Tongue (tissue), 2 donors: ENCODE results near the gene RTEL1. TPM values are rescaled to one million over a fixed set of nuclear protein-coding genes. Genes with fewer than 3 reads are reported as not detected.
"Not testable (repeated sequence)": the region's sequence is repeated elsewhere in the genome, so short reads cannot be mapped to it uniquely, and the experiment has no call there.

ENCODE experiments used
- DNase-seq: peaks from one replicate; pipeline ENCODE4 v3.0.0-alpha.2; 2015
- total RNA-seq: library from RNA; depleted of rRNA; stranded (reverse); fragments of >200 nt; gene quantifications from one replicate; pipeline ENCODE4 v1.2.3, GENCODE V29; 2014

The RTEL1 gene
- total RNA-seq, 1 donor from 2014 or later = 9.2 TPM

GRCh38 chr20:63714858-63715257, 56.7 kb downstream of the RTEL1 start:
- DNase-seq = no peak

GRCh38 chr20:63718996-63719395, 60.9 kb downstream of the RTEL1 start:
- DNase-seq = no peak

- DNase-seq = not testable (repeated sequence)
These were observed 65.0 kb downstream of the RTEL1 start for GRCh38 chr20:63722967-63723622.

- DNase-seq = not testable (repeated sequence)
These were observed 72.1 kb downstream of the RTEL1 start for GRCh38 chr20:63730189-63730733.

GRCh38 chr20:63731410-63731809, 73.3 kb downstream of the RTEL1 start:
- DNase-seq = no peak

- no peak for DNase-seq
These were observed 74.3 kb downstream of the RTEL1 start for GRCh38 chr20:63732118-63733095.

GRCh38 chr20:63733117-63733516, 75.0 kb downstream of the RTEL1 start:
- DNase-seq = no peak

- no peak for DNase-seq
These were observed 75.5 kb downstream of the RTEL1 start for GRCh38 chr20:63733579-63734081.

GRCh38 chr20:63734111-63734945, 76.2 kb downstream of the RTEL1 start:
- no peak for DNase-seq

GRCh38 chr20:63734946-63735858, 77.1 kb downstream of the RTEL1 start:
- DNase-seq = peak; percentile 54

- no peak for DNase-seq
These were observed 78.0 kb downstream of the RTEL1 start, which contains the start of gene LIME1 for GRCh38 chr20:63735859-63736718. LIME1 (plus strand) TSS chr20:63736664; CDS start chr20:63737550, 886 bp downstream.

- no peak for DNase-seq
These were observed 79.0 kb downstream of the RTEL1 start for GRCh38 chr20:63736893-63737694.

- no peak for DNase-seq
These were observed 79.5 kb downstream of the RTEL1 start for GRCh38 chr20:63737695-63737944.

GRCh38 chr20:63737945-63738686, 80.0 kb downstream of the RTEL1 start:
- DNase-seq = no peak

- peak; percentile 80 for DNase-seq
These were observed 80.6 kb downstream of the RTEL1 start for GRCh38 chr20:63738687-63739129.

GRCh38 chr20:63739130-63740069, 81.3 kb downstream of the RTEL1 start, which contains the start of gene SLC2A4RG:
SLC2A4RG (plus strand) TSS chr20:63739776; CDS start chr20:63739913, 137 bp downstream.
- DNase-seq = peak; percentile 92
